Skeletal muscle satellite cell (primary cell): ENCODE measurements around the gene GPC5.
"Not testable (repeated sequence)": the region's sequence is repeated elsewhere in the genome, so short reads cannot be mapped to it uniquely, and the experiment has no call there.

Experiments used
- H3K27me3 ChIP-seq: 2 replicates; pipeline ENCODE4 v1.7.0; 2013; ENCODE audit warnings: low read length; ENCODE audit not compliant: control insufficient read depth, insufficient read depth
- H3K36me3 ChIP-seq: 2 replicates; pipeline ENCODE4 v1.7.0; 2013; ENCODE audit warnings: mild to moderate bottlenecking, control low read depth, low read length; ENCODE audit not compliant: insufficient read depth
- H3K4me1 ChIP-seq: 2 replicates; pipeline ENCODE4 v1.7.0; 2013; ENCODE audit warnings: low read length; ENCODE audit not compliant: control insufficient read depth, insufficient read depth
- H3K4me2 ChIP-seq: 2 replicates; pipeline ENCODE4 v1.7.0; 2013; ENCODE audit warnings: mild to moderate bottlenecking, low read length
- H3K4me3 ChIP-seq: 2 replicates; pipeline ENCODE4 v1.7.0; 2013; ENCODE audit warnings: low read length
- H3K9ac ChIP-seq: 2 replicates; pipeline ENCODE4 v1.7.0; 2013; ENCODE audit warnings: mild to moderate bottlenecking, low read depth, low read length, moderate library complexity
- H3K9me3 ChIP-seq: replicated peaks from 2 replicates; pipeline ENCODE4 v1.7.0; 2013; ENCODE audit warnings: mild to moderate bottlenecking, control low read depth, low read length

The GPC5 gene

GRCh38 chr13:92539148-92539547 lies 1140.7 kb downstream of the GPC5 start:
- H3K4me2 ChIP-seq, H3K4me1 ChIP-seq, H3K36me3 ChIP-seq, H3K9ac ChIP-seq, H3K27me3 ChIP-seq, H3K4me3 ChIP-seq, H3K9me3 ChIP-seq: not testable (repeated sequence)

- no peaks in the 10 kb centered on the region for H3K36me3 ChIP-seq
Measured at GRCh38 chr13:92547266-92547665, 1148.8 kb downstream of the GPC5 start.

DNA sequence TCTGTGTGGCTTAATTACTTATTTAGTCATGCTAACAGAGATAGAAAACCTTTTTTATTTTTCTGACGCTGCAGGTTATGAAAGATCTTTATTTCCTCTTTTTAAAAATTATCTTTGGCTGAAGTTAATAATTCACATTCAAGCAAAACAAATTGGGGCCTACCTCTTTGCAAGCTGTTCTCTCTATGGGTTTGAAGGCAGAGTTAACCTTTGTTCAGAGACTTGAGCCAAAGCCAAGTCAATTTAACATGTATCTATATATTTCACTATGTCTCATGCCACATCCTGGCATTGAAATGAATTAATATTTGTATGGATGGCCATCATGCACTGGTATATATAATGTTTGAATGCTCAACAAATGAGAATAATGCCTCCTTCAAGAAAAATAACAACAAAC lies 1150.9 kb downstream of the GPC5 start:
- no peak overlapping the region for H3K9ac ChIP-seq
- no peaks in the 10 kb centered on the region for H3K27me3 ChIP-seq
- H3K36me3 ChIP-seq: no peaks in the 10 kb centered on the region
- no peaks in the 10 kb centered on the region for H3K9me3 ChIP-seq
- no peak overlapping the region for H3K4me2 ChIP-seq
- no peaks in the 10 kb centered on the region for H3K4me1 ChIP-seq
- no peak overlapping the region for H3K4me3 ChIP-seq

More at GRCh38 chr13:92547266-92547665, 1148.8 kb downstream of the GPC5 start:
- H3K4me3 ChIP-seq: no peak overlapping the region
- no peaks in the 10 kb centered on the region for H3K4me1 ChIP-seq
- H3K9me3 ChIP-seq: no peaks in the 10 kb centered on the region
- no peak overlapping the region for H3K4me2 ChIP-seq
- no peak overlapping the region for H3K9ac ChIP-seq
- no peaks in the 10 kb centered on the region for H3K27me3 ChIP-seq

DNA sequence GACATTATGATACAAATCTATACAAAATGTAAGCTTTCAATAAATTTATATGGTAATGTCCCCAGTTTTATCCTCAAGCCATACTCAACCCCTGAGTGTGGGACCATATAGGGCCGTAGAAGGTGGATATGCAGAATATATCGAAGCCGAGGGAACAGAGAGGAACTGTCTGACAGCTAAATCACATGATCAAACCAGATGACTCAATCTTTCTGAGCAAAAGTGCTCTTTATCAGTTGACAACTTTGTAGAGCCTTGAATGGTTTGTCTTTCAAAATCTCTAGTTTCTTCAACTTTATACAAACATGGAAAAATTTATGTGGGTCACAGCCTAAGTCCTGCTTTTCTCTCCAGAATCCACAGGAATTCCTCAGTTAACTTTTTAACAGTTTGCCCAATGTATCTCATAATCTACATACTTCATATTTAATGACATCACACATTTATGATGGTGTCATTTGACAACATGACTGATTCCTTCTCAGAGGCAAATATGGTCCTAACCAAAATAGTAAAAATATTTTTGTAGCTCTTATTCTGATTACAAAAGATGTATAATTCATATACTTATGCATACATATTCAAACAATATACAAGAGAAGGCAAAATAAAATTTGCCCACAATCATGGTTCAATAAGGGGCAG lies 1155.2 kb downstream of the GPC5 start:
- Histone ChIP-seq H3K4me3 (no peak overlapping the region), H3K9ac (no peak overlapping the region), H3K36me3 (no peaks in the 10 kb centered on the region), H3K9me3 (no peaks in the 10 kb centered on the region), H3K4me2 (no peak overlapping the region), H3K27me3 (no peaks in the 10 kb centered on the region), H3K4me1 (no peaks in the 10 kb centered on the region)

- Histone ChIP-seq H3K4me3 (no peak overlapping the region), H3K9me3 (no peaks in the 10 kb centered on the region), H3K9ac (no peak overlapping the region), H3K36me3 (no peaks in the 10 kb centered on the region), H3K4me2 (no peak overlapping the region), H3K4me1 (no peaks in the 10 kb centered on the region), H3K27me3 (no peaks in the 10 kb centered on the region)
Measured at GRCh38 chr13:92560883-92561282, 1162.5 kb downstream of the GPC5 start.

DNA sequence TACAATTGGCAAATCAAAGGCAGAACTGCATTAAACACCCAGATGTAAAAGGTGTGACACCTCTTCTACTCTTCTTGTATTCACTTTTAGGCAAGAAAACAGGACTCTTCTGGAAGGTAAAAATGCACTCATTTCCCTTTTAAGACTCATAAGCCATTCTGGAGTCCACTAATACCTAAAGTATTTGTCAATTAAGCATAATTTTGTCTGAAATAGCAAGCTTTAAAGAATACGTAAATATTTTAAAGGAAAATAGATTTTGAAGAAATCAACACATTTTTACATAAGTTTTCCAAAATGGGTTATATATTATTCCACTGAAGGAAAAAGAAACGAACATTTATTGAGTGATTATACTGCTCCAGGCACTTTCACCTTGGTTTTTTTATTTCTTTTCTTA lies 1166.5 kb downstream of the GPC5 start:
- H3K4me1 ChIP-seq: no peaks in the 10 kb centered on the region
- H3K4me3 ChIP-seq: no peak overlapping the region
- H3K27me3 ChIP-seq: no peaks in the 10 kb centered on the region
- H3K9ac ChIP-seq: no peak overlapping the region
- H3K4me2 ChIP-seq: no peak overlapping the region
- H3K9me3 ChIP-seq: no peaks in the 10 kb centered on the region
- no peaks in the 10 kb centered on the region for H3K36me3 ChIP-seq

DNA sequence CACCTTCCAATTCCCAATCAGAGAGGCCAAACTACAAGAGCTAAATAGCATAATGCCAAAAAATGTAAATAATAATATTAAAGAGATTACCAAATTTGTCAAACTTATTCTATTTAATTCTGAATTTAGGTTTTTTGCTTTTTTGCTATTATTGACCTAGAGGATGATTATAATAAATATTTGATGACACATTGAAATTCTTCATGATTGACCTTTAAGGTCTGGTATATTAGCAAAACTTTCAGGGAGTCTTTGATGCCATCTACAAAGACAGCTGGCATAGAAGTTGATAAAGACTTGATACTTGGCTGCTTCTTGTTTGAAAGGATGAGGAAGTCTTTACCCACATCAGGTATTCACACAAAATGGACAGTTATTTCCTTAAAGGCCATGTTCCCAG lies 1168.3 kb downstream of the GPC5 start:
- no peak overlapping the region for H3K4me2 ChIP-seq
- H3K4me1 ChIP-seq: no peaks in the 10 kb centered on the region
- no peaks in the 10 kb centered on the region for H3K27me3 ChIP-seq
- no peak overlapping the region for H3K9ac ChIP-seq
- no peaks in the 10 kb centered on the region for H3K36me3 ChIP-seq
- no peak overlapping the region for H3K4me3 ChIP-seq
- H3K9me3 ChIP-seq: no peaks in the 10 kb centered on the region

- H3K4me1 ChIP-seq: no peaks in the 10 kb centered on the region
- no peak overlapping the region for H3K9ac ChIP-seq
- H3K4me2 ChIP-seq: no peak overlapping the region
- no peaks in the 10 kb centered on the region for H3K36me3 ChIP-seq
- no peaks in the 10 kb centered on the region for H3K9me3 ChIP-seq
- no peak overlapping the region for H3K4me3 ChIP-seq
- H3K27me3 ChIP-seq: no peaks in the 10 kb centered on the region
Measured at GRCh38 chr13:92572190-92572589, 1173.8 kb downstream of the GPC5 start.

GRCh38 chr13:92573467-92574057 lies 1175.1 kb downstream of the GPC5 start:
- Histone ChIP-seq H3K27me3 (no peaks in the 10 kb centered on the region), H3K9me3 (no peaks in the 10 kb centered on the region), H3K9ac (no peak overlapping the region), H3K4me1 (no peaks in the 10 kb centered on the region), H3K36me3 (no peaks in the 10 kb centered on the region), H3K4me2 (no peak overlapping the region), H3K4me3 (no peak overlapping the region)

GRCh38 chr13:92574499-92574898 lies 1176.1 kb downstream of the GPC5 start:
- Histone ChIP-seq H3K9ac (no peak overlapping the region), H3K36me3 (no peaks in the 10 kb centered on the region), H3K9me3 (no peaks in the 10 kb centered on the region), H3K4me2 (no peak overlapping the region), H3K4me3 (no peak overlapping the region), H3K27me3 (no peaks in the 10 kb centered on the region), H3K4me1 (no peaks in the 10 kb centered on the region)

DNA sequence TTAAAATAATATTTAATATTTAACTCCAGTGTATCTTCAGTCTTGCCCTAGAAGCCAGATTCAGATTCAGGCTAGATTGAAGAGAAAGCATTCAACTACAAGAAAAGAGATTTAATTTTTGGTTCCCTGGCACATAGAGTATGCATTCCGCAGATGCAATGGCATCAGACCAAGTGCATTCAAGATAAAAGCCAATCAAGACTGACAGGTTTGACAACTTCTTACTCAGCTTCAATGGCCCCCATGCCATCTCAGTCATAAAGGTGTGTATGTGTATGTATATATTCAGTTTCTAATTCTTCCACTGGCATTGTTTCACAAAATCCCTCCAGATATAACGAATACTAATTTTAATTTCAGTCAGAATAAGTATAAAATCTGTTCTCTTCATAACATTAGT lies 1177.4 kb downstream of the GPC5 start:
- H3K27me3 ChIP-seq: no peaks in the 10 kb centered on the region
- H3K4me1 ChIP-seq: no peaks in the 10 kb centered on the region
- no peaks in the 10 kb centered on the region for H3K9me3 ChIP-seq
- no peak overlapping the region for H3K4me3 ChIP-seq
- H3K9ac ChIP-seq: no peak overlapping the region
- no peak overlapping the region for H3K4me2 ChIP-seq
- no peaks in the 10 kb centered on the region for H3K36me3 ChIP-seq

- Histone ChIP-seq H3K9ac (no peak overlapping the region), H3K4me3 (no peak overlapping the region), H3K27me3 (no peaks in the 10 kb centered on the region), H3K4me2 (no peak overlapping the region), H3K36me3 (no peaks in the 10 kb centered on the region), H3K4me1 (no peaks in the 10 kb centered on the region), H3K9me3 (no peaks in the 10 kb centered on the region)
Measured at GRCh38 chr13:92578358-92578757, 1179.9 kb downstream of the GPC5 start.
